GM12864 (cell line): ENCODE data around the gene MMS19.
"Not testable (repeated sequence)": the region's sequence is repeated elsewhere in the genome, so short reads cannot be mapped to it uniquely, and the experiment has no call there.

ENCODE experiments used
- DNase-seq: peaks from one replicate; pipeline ENCODE4 v3.0.0-alpha.2; 2011; ENCODE audit warnings: low read depth
- H3K4me3 ChIP-seq: 2 replicates; pipeline ENCODE4 v1.5.1; 2011; ENCODE audit warnings: mild to moderate bottlenecking, low read depth, low read length, control low read depth
- TF ChIP-seq, protein P1 (sequence below): IDR thresholded peaks from 2 replicates; pipeline ENCODE4 v1.5.1; 2011; ENCODE audit warnings: low read depth, mild to moderate bottlenecking, moderate library complexity, low read length, control low read depth, inconsistent platforms; ENCODE audit errors: missing control alignments

The MMS19 gene

GRCh38 chr10:97426776-97427570 lies 71.2 kb downstream of the MMS19 start:
- TF ChIP-seq, protein P1, sequence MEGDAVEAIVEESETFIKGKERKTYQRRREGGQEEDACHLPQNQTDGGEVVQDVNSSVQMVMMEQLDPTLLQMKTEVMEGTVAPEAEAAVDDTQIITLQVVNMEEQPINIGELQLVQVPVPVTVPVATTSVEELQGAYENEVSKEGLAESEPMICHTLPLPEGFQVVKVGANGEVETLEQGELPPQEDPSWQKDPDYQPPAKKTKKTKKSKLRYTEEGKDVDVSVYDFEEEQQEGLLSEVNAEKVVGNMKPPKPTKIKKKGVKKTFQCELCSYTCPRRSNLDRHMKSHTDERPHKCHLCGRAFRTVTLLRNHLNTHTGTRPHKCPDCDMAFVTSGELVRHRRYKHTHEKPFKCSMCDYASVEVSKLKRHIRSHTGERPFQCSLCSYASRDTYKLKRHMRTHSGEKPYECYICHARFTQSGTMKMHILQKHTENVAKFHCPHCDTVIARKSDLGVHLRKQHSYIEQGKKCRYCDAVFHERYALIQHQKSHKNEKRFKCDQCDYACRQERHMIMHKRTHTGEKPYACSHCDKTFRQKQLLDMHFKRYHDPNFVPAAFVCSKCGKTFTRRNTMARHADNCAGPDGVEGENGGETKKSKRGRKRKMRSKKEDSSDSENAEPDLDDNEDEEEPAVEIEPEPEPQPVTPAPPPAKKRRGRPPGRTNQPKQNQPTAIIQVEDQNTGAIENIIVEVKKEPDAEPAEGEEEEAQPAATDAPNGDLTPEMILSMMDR: no peak
- H3K4me3 ChIP-seq: peak overlapping the region; percentile 71
- DNase-seq: no peak

DNA sequence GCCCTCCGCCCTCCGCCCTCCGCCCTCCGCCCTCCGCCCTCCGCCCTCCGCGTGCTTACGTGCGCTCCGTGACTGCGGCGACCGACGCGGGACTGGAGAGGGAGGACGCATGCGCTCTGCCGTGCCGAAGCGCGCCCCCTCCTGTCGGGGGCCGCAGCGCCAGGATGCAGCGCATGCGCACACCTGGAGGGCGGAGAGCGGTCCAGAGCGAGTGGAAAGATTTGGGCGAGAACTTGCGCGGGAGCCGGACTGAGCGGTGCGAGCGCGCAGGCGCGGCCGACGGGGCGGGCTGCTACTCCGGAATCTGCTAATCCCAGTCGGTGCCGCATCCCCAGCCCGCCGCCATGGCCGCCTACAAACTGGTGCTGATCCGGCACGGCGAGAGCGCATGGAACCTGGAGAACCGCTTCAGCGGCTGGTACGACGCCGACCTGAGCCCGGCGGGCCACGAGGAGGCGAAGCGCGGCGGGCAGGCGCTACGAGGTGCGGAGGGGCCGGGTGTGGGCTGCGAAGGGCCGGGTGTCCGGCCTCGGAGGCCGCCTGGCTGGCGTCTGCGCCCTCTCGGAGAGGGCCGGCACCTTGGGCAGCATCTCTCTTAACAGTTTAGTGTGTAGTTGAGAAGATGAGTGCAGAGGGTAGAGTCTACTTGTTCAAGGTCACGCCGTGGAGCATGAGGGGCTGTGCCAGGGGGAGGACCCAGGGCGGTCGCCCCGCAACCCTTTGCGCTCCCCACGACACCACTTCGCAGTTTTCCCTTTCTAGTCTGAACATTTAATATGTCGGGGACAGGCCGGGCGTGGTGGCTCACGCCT lies 72.1 kb downstream of the MMS19 start, which contains the start of gene PGAM1:
Gene PGAM1, plus strand, starts transcription at position 228 of the 812 bp plus-strand sequence. Its CDS starts 117 bp downstream, at position 345.
- H3K4me3 ChIP-seq: peak within 1 kb of the TSS; percentile 71
- TF ChIP-seq, protein P1: peak; percentile 74
- DNase-seq: peak; percentile 89

GRCh38 chr10:97423757-97424098 lies 74.5 kb downstream of the MMS19 start:
- H3K4me3 ChIP-seq, DNase-seq: not testable (repeated sequence)

DNA sequence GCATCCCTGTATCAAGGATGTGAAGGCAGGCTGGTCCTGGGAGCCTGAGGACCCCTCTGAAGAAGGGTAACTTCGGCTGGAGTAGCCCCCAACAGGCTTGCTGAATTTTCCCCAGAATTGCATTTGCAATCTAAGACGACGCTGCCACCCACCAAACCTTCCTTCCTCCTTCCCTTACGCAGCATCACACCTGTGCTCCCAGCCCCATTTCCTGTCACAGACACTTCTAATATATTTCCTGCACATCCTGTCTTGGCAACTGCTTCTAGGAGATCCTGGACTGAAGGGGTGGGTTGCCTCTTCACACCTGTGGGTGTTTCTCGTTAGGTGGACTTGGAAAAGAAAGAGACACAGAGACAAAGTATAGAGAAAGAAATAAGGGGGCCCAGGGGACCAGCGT lies 81.7 kb downstream of the MMS19 start:
- no peak overlapping the region for H3K4me3 ChIP-seq
- DNase-seq: no peak
- TF ChIP-seq, protein P1: no peak

DNA sequence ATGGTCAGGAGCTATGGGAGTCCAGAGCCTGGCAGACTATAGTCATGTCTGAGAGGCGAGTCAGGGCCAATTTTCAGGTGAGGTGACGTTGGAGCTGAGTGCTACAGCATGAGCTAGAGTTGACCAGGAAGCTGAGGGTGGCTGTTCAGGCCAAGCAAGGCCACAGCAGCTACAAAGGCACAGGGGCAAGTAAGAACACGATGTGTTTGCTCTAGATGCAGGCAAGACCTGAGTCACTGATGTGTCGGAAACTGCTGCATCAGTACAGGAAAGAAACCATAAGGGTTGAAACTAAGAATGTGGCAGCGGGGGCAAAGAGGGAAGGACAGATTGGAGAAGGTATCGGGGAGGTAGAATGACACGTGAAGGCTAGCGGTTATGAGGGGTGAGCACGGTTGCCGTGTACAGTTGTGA lies 85.3 kb downstream of the MMS19 start:
- TF ChIP-seq, protein P1: no peak
- no peak for DNase-seq
- no peak overlapping the region for H3K4me3 ChIP-seq

GRCh38 chr10:97411406-97411805 lies 86.8 kb downstream of the MMS19 start:
- no peak for DNase-seq
- no peak overlapping the region for H3K4me3 ChIP-seq
- TF ChIP-seq, protein P1: no peak

DNA sequence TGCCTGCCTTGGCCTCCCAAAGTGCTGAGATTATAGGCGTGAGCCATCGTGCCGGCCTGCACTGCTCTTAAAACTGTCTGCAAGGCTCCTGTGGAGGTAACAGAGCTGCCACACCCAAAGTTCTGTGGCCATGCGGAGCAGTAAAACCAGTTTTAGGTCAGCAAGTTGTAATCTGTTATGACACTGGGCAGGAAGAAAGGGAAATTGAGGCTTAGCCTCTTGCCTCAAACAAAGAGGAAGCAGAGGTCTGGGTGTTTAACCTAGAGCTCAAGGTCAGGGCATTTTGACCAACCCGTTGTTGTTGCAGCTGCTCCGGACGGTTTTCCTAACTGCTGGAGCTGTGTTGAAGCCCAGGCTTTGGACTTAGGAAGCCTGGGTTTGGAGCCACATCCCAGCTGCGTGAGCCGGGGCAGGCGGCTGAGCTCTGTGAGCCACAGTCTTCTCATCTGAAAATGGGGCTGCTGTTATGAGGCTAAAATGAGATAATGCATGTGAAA lies 89.7 kb downstream of the MMS19 start:
- no peak overlapping the region for H3K4me3 ChIP-seq
- TF ChIP-seq, protein P1: no peak
- DNase-seq: no peak
